Endothelial cell of umbilical vein (primary cell): ENCODE data around the gene CAT.

ENCODE experiments used
- FOS ChIP-seq: IDR thresholded peaks from 2 replicates; pipeline ENCODE4 v1.6.1; 2011; ENCODE audit warnings: mild to moderate bottlenecking, low read length, moderate library complexity, borderline replicate concordance; ENCODE audit not compliant: insufficient read depth
- JUN ChIP-seq: IDR thresholded peaks from 2 replicates; pipeline ENCODE4 v1.6.1; 2011; ENCODE audit warnings: borderline replicate concordance, low read depth; ENCODE audit not compliant: insufficient read length, insufficient read depth
- POLR2A ChIP-seq: IDR thresholded peaks from 2 replicates; pipeline ENCODE4 v1.6.1; 2012; ENCODE audit warnings: low read depth, mild to moderate bottlenecking, control low read depth, low read length
- TF ChIP-seq, protein P1 (sequence below), 2 donors: IDR thresholded peaks; 1 replicate in 1 of 2; 2 replicates in 1 of 2; pipeline ENCODE4 v1.5.1; 2011; ENCODE audit warnings: low read length in 2 of 2, mild to moderate bottlenecking in 2 of 2, moderate library complexity in 2 of 2, control low read depth in 1 of 2, inconsistent platforms in 1 of 2, low read depth in 1 of 2; ENCODE audit not compliant: insufficient read depth in 1 of 2; ENCODE audit errors: extremely low read depth in 1 of 2
- TF ChIP-seq, protein P2 (sequence below): IDR thresholded peaks from 2 replicates; pipeline ENCODE4 v1.6.1; 2011; ENCODE audit not compliant: insufficient read depth, insufficient read length

DNA sequence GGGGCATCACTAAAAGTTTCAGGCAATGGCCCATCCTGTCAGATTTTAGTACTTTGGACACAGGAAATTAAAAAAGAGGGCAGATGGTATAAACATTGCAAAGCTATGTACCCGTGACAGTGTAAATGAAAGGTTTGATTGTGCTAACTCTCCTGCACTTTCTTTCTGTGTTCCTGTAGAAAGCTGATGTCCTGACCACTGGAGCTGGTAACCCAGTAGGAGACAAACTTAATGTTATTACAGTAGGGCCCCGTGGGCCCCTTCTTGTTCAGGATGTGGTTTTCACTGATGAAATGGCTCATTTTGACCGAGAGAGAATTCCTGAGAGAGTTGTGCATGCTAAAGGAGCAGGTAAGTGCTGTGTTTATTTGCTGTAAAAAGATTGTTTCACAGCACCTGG is 10.3 kb downstream of the CAT start:
- TF ChIP-seq, protein P1, sequence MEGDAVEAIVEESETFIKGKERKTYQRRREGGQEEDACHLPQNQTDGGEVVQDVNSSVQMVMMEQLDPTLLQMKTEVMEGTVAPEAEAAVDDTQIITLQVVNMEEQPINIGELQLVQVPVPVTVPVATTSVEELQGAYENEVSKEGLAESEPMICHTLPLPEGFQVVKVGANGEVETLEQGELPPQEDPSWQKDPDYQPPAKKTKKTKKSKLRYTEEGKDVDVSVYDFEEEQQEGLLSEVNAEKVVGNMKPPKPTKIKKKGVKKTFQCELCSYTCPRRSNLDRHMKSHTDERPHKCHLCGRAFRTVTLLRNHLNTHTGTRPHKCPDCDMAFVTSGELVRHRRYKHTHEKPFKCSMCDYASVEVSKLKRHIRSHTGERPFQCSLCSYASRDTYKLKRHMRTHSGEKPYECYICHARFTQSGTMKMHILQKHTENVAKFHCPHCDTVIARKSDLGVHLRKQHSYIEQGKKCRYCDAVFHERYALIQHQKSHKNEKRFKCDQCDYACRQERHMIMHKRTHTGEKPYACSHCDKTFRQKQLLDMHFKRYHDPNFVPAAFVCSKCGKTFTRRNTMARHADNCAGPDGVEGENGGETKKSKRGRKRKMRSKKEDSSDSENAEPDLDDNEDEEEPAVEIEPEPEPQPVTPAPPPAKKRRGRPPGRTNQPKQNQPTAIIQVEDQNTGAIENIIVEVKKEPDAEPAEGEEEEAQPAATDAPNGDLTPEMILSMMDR (IDR thresholded peaks at IDR 0.05; ENCODE audit: extremely low read depth in 1 of 2, insufficient read depth in 1 of 2, low read depth in 1 of 2, low read length in 2 of 2) = no peak
- TF ChIP-seq, protein P2, sequence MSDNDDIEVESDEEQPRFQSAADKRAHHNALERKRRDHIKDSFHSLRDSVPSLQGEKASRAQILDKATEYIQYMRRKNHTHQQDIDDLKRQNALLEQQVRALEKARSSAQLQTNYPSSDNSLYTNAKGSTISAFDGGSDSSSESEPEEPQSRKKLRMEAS = no peak
- TF ChIP-seq FOS = no peak
- no peak for TF ChIP-seq POLR2A
- no peak for TF ChIP-seq JUN
